Activated CD4-positive, alpha-beta T cell treated with anti-CD3 and anti-CD28 coated beads, Interleukin-2, amount 50 U/mL, for 4 hours (primary cell): ENCODE results near the gene HK1.
A peak's percentile ranks its signal among the peaks of the same experiment; 100 is the strongest.
"Not testable (repeated sequence)": the region's sequence is repeated elsewhere in the genome, so short reads cannot be mapped to it uniquely, and the experiment has no call there.

ENCODE experiments used
- DNase-seq, 2 experiments: peaks; one replicate each; pipeline ENCODE4 v3.0.0-alpha.2; 2020

The HK1 gene

GRCh38 chr10:69428165-69428564 lies 149.9 kb downstream of the HK1 start:
- DNase-seq = no peak

- no peak for DNase-seq
Observed at GRCh38 chr10:69434169-69434568, 155.9 kb downstream of the HK1 start.

DNA sequence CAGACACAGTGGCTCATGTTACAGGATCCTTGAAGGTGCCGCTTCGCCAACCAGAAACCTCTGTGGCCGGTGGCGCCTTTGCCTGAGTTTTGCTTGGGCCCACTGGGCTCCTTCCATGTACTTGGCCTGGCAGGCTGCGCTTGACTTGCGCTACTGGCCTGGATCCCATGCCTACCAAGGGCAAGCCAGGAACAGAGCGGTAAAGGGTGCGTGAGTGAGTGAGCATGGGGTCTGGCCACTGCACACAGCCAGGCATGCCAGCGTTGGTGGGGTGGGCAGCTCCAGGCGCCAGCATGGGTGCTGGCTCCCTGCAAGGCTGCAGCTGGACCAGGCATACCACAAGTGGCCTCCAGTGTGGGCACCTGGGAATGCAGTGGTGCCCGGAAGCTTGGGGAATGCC lies 156.6 kb downstream of the HK1 start:
- no peak for DNase-seq

GRCh38 chr10:69435966-69436520 lies 157.7 kb downstream of the HK1 start:
- no peak for DNase-seq

DNA sequence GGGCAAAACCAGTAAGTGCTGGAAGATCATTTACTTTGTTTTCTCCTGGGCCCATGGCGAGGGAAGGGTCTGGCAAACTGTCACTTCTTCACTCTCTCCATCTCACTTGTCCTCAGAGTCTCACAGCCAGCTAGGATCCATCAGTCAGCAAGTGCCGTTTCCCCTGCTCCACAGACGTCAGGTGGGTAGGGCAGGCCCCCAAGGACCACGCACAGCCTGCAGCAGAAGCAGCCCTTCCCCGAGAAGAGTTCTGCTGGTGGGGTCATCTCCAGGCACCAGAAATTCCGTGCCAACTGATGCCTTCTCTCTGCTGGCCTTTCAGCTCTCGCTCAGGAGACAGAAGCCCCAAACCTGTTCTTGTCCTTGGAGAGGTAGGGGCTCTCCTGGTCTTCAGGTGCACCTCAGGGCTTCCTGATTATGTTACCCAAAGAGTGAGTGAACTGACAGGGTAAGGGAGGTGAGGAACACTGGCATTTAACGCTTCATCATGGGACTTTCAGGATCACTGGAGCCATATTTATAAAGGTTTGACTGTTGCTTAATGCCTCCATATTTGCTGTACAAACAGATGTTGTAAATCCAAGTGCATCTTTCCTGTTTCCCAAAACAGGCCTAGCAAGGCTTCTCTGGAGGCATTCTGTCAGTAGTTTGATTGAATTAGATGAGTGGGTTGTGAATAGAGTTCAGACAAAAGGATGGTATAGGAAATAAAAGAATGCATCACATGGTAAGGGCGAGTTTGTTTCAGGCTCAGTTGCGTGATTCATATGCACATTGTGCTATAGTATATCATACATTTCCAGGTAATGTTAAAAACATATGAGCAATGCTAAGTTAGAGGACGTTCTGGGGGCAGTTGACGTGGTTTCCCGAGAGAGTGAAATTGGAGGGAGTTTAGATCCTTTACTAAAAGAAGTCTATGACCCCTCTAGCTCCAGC lies 159.3 kb downstream of the HK1 start:
- no peak for DNase-seq

DNA sequence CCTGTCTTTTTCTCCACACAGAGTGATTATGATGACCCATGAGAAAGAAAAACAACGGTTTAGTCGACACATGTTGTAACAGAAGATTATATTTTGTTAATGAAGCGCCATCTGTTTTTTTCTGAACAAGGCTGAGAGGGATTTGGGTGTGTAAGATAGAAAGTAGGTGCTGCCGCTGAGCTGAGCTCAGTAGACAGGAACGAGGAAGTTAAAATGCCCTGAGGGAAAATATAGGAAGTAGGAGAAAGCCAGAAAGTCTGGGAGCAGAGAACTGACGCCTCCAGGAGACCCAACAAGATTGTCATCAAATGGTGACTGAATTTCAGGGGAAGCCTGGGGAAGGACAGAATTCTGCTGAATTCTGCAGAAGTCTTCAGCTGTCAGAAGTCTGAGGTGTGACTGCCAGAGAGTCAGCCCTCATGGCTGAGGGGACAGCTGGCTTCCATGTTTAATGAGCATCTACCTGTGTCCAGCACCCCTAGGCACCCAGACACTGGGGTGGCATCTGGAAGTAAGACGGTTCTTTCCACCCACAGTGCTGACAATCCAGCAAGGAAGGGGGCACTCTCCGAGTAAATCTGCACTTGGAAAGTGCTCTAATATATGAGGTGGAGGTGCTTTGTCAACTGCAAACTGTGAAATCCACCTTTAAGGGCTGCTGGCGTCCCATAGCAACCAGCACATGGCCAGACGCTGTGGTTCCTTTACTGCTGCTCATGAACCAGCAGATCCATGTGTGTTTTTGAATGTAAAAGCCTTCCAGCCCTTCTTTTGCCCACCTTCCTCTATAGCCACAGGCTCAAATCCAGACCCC lies 160.4 kb downstream of the HK1 start:
- DNase-seq = no peak

- DNase-seq = no peak
Observed at GRCh38 chr10:69439350-69439739, 161.0 kb downstream of the HK1 start.

- no peak for DNase-seq
Observed at GRCh38 chr10:69439813-69440506, 161.7 kb downstream of the HK1 start.

DNA sequence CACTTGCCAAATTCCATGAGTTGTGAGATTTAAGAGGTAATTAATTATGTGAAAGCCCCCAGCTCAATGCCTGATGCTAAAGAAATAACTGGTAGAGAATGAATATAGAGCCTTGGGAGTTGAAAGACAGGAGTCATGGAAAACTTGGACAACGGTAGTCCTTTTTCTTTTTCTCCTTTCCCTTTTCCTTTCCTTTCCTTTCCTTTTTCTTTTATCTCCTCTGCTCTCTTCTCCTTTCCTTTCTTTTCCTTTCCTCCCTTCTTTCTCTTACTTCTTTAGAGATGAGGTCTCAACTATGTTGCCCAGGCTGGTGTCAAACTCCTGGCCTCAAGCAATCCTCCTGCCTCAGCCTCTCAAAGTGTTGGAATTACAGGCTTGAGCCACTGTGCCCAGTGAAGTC lies 165.1 kb downstream of the HK1 start:
- no peak for DNase-seq

GRCh38 chr10:69445041-69445440 lies 166.7 kb downstream of the HK1 start:
- DNase-seq = no peak

GRCh38 chr10:69446229-69446628 lies 167.9 kb downstream of the HK1 start:
- DNase-seq = no peak

DNA sequence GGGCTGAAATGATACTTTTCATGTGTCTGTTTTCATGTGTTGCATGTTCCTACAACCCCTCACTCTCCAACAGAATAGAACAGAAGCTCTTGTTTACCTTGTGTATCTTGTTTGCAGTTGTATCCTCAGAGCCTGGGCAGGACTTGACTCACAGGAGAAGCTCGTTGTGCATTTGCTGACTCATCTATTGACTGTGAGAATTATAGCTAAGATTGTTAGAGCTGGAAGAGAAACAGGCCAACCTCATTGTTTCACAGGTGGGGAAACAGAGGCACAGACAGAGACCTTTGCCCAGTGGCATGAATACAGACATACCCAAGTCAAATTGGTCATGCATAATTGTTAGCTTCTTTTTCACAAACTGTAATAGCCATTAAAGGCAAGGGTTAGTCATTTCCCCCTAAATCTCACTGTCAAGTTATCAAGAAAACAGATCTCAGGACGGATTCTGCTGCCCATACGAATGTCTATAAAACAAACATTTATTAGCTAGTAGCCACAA lies 168.4 kb downstream of the HK1 start:
- no peak for DNase-seq

- DNase-seq = peak; percentile 42 to 43
Observed at GRCh38 chr10:69449841-69450240, 171.5 kb downstream of the HK1 start.

DNA sequence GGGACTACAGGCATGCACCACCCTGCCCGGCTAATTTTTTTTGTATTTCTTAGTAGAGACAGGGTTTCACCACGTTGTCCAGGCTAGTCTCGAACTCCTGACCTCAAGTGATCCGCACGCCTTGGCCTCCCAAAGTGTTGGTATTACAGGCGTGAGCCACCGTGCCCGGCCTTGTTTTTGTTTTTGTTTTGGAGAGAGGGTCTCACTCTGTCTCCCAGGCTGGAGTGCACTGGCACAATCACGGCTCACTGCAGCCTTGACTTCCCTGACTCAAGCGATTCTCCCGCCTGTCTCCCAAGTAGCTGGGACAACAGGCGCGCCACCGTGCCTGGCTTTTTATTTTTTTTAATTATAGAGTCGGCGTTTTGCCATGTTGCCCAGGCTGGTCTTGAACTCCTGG lies 172.1 kb downstream of the HK1 start:
- not testable (repeated sequence) for DNase-seq

GRCh38 chr10:69451209-69451783 lies 173.0 kb downstream of the HK1 start, which contains the start of gene TSPAN15:
Gene TSPAN15 (plus strand): TSS chr10:69451465. CDS start chr10:69451595, 130 bp downstream.
- peak; percentile 71 to 73 for DNase-seq
